ENCODE results near the gene RNF11.
A peak's percentile ranks its signal among the peaks of the same experiment; 100 is the strongest.

RNF11 gene

DNA sequence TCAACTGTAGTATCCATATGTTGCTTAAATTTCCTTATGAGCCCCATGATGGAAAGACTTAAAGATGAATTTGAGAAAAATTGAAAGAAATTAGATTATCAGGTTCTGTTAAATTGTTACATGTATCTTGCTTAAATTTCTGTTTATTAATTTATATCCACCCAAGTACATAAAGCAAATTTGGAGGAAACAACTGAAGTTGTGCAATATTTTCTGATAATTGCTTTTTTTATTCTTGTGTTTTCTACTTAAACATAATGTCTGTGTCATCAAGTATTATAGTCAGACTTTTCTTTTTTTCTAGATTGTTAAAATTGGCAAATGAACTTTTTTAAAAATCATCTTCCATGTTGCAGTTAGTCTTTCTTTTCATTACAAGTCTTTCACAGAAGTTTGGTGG lies 36.8 kb downstream of the RNF11 start:
- Mint-ChIP-seq H3K4me1 (no peaks in the 10 kb centered on the region), H3K27ac (no peak overlapping the region), H3K36me3 (ENCODE audit: low read depth) (peaks cover 40% of the 10 kb centered on the region), H3K9me3 (no peaks in the 10 kb centered on the region), H3K4me3 (no peak overlapping the region), H3K27me3 (ENCODE audit: low read depth) (no peaks in the 10 kb centered on the region)
- TF ChIP-seq CTCF (IDR thresholded peaks at IDR 0.05; ENCODE audit: unreplicated experiment in 3 of 3) = no peak

- Mint-ChIP-seq H3K4me3 (no peak overlapping the region), H3K27me3 (ENCODE audit: low read depth) (no peaks in the 10 kb centered on the region), H3K9me3 (no peaks in the 10 kb centered on the region), H3K36me3 (ENCODE audit: low read depth) (peaks cover 42% of the 10 kb centered on the region), H3K4me1 (no peaks in the 10 kb centered on the region), H3K27ac (no peak overlapping the region)
- no peak for TF ChIP-seq CTCF (IDR thresholded peaks at IDR 0.05; ENCODE audit: unreplicated experiment in 3 of 3)
Observed at GRCh38 chr1:51274676-51275075, 38.6 kb downstream of the RNF11 start.

DNA sequence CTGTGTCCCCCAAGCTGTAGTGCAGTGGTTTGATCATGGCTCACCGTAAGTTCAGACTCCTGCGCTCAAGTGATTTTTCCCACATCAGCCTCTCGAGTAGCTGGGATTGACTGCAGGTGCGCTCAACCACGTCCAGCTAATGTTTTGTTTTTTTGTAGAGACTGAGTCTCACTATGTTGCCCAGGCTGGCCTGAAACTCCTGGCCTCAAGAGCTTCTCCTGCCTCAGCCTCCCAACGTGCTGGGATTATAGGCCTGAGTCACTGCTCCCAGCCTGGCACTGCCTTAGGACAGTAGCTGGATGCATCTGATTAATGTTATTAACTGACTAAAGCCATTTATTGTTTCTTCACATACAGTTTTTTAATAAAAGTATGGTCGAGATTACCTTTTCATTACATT lies 40.2 kb downstream of the RNF11 start:
- peaks cover 30% of the 10 kb centered on the region for H3K36me3 Mint-ChIP-seq (ENCODE audit: low read depth)
- H3K27me3 Mint-ChIP-seq (ENCODE audit: low read depth) = no peaks in the 10 kb centered on the region
- no peaks in the 10 kb centered on the region for H3K9me3 Mint-ChIP-seq
- H3K4me1 Mint-ChIP-seq = peaks cover 7% of the 10 kb centered on the region
- no peak overlapping the region for H3K4me3 Mint-ChIP-seq
- peak overlapping the region in 1 of 3 experiments; percentile 66 for H3K27ac Mint-ChIP-seq
- no peak for TF ChIP-seq CTCF (IDR thresholded peaks at IDR 0.05; ENCODE audit: unreplicated experiment in 3 of 3)

DNA sequence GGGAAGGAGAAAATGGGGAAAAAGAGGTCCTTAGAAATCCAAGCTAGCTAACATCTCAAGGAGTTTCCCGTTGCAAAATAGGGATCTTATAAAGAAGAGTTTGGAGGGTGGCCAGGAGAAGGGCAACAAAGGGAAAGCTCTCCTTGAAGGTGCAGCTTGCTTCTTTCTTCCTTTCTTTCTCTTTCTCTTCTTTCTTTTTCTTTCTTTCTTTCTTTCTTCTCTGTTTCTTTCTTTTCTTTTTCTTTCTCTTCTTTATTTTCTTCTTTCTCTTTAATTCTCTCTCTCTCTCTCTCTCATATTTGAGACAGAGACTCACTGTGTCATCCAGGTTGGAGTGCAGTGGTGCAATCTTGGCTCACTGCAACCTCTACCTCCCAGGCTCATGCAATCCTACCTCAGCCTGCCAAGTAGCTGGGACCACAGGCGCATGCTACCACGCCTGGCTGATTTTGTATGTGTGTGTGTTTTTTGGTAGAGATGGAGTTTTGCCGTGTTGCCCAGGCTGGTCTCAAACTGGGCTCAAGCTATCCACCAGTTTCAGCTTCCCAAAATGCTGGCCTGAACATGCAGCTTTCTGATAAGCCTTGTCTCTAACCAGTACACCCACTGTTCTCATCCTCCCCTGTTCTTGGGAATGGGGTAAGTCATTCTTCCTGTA lies 44.4 kb downstream of the RNF11 start:
- no peaks in the 10 kb centered on the region for H3K9me3 Mint-ChIP-seq
- H3K4me3 Mint-ChIP-seq = no peak overlapping the region
- H3K27me3 Mint-ChIP-seq (ENCODE audit: low read depth) = no peaks in the 10 kb centered on the region
- peaks cover 9% of the 10 kb centered on the region for H3K36me3 Mint-ChIP-seq (ENCODE audit: low read depth)
- H3K27ac Mint-ChIP-seq = no peak overlapping the region
- TF ChIP-seq CTCF (IDR thresholded peaks at IDR 0.05; ENCODE audit: unreplicated experiment in 3 of 3) = no peak
- peaks cover 24% of the 10 kb centered on the region for H3K4me1 Mint-ChIP-seq

- no peaks in the 10 kb centered on the region for H3K9me3 Mint-ChIP-seq
- no peaks in the 10 kb centered on the region for H3K27me3 Mint-ChIP-seq (ENCODE audit: low read depth)
- TF ChIP-seq CTCF (IDR thresholded peaks at IDR 0.05; ENCODE audit: unreplicated experiment in 3 of 3) = no peak
- H3K4me1 Mint-ChIP-seq = peaks cover 24% of the 10 kb centered on the region
- no peak overlapping the region for H3K27ac Mint-ChIP-seq
- H3K36me3 Mint-ChIP-seq (ENCODE audit: low read depth) = peaks cover 8% of the 10 kb centered on the region
- H3K4me3 Mint-ChIP-seq = no peak overlapping the region
Observed at GRCh38 chr1:51281807-51282206, 45.7 kb downstream of the RNF11 start.

GRCh38 chr1:51282605-51283004 lies 46.5 kb downstream of the RNF11 start:
- no peaks in the 10 kb centered on the region for H3K9me3 Mint-ChIP-seq
- TF ChIP-seq CTCF (IDR thresholded peaks at IDR 0.05; ENCODE audit: unreplicated experiment in 3 of 3) = no peak
- H3K27me3 Mint-ChIP-seq (ENCODE audit: low read depth) = no peaks in the 10 kb centered on the region
- H3K27ac Mint-ChIP-seq = peak overlapping the region in 2 of 3 experiments; percentile 38 to 53
- H3K4me1 Mint-ChIP-seq = peaks cover 24% of the 10 kb centered on the region
- no peak overlapping the region for H3K4me3 Mint-ChIP-seq
- peaks cover 8% of the 10 kb centered on the region for H3K36me3 Mint-ChIP-seq (ENCODE audit: low read depth)
